ENCODE measurements around the gene TPM4.

DNA sequence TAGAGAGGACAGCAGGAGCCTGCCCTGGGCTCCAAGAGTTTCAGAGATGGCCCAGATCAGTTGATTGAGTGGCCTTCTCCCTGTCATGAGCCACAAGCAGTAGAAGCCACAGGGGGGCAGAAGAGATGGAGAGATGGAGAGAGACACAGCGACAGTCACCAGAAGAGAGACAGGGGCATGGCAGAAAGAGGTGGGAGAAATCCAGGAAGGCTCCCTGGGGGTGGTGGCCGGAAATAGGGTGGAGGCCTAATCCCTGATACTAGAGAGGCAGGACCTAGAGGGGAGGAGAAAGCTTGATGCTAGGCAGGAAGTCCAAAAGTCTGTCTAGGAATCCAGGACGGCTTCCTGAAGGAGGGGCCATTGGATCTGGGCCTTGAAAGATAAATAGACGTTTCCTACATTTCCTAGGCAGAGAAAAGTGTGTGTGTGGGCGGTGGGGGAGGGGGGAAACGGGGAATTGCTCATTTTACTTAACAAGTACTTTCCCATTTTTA lies 9.6 kb upstream of the TPM4 start:
- TF ChIP-seq, protein P1, sequence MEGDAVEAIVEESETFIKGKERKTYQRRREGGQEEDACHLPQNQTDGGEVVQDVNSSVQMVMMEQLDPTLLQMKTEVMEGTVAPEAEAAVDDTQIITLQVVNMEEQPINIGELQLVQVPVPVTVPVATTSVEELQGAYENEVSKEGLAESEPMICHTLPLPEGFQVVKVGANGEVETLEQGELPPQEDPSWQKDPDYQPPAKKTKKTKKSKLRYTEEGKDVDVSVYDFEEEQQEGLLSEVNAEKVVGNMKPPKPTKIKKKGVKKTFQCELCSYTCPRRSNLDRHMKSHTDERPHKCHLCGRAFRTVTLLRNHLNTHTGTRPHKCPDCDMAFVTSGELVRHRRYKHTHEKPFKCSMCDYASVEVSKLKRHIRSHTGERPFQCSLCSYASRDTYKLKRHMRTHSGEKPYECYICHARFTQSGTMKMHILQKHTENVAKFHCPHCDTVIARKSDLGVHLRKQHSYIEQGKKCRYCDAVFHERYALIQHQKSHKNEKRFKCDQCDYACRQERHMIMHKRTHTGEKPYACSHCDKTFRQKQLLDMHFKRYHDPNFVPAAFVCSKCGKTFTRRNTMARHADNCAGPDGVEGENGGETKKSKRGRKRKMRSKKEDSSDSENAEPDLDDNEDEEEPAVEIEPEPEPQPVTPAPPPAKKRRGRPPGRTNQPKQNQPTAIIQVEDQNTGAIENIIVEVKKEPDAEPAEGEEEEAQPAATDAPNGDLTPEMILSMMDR (IDR thresholded peaks at IDR 0.05), result peak in 3 of 12 donors; percentile 11 to 22 (median 19)
- TF ChIP-seq POLR2A (IDR thresholded peaks at IDR 0.05), result no peak

Data from heart left ventricle (tissue), 13 donors.